ENCODE results near the gene ARMH4. TPM values are rescaled to one million over a fixed set of nuclear protein-coding genes. Genes with fewer than 3 reads are reported as not detected.

The ARMH4 gene
- total and polyA plus RNA-seq, 10 of the 15 experiments (the other 5 are each of a cell fraction or from before 2014, with no cell fraction given), result 0.50 to 0.97 (median 0.60) TPM; not detected in 7

GRCh38 chr14:58177125-58177524 is 25.1 kb upstream of the ARMH4 start:
- CTCF ChIA-PET, result no interaction called here
- Histone ChIP-seq H3K9ac (ENCODE audit: control insufficient read depth, insufficient read depth, low read length) (no peak overlapping the region), H3K27ac (ENCODE audit: control insufficient read depth, insufficient read depth) (no peak overlapping the region), H3K79me2 (ENCODE audit: control insufficient read depth, insufficient read depth, low read length) (no peaks in the 10 kb centered on the region), H3K4me3 (no peak overlapping the region), H3K27me3 (replicated peaks in 1 of 2; ENCODE audit: control insufficient read depth in 2 of 2, insufficient read depth in 2 of 2, low read length in 1 of 2) (no peaks in the 10 kb centered on the region), H3K4me2 (ENCODE audit: control insufficient read depth, insufficient read depth) (no peak overlapping the region), H2AFZ (ENCODE audit: control insufficient read depth, low read depth, low read length) (no peak overlapping the region), H4K20me1 (ENCODE audit: control insufficient read depth, insufficient read depth) (no peaks in the 10 kb centered on the region), H3K4me1 (ENCODE audit: control insufficient read depth, insufficient read depth, low read length) (no peaks in the 10 kb centered on the region), H3K9me3 (replicated peaks; ENCODE audit: control insufficient read depth, insufficient read depth, low read length) (no peaks in the 10 kb centered on the region), H3K36me3 (ENCODE audit: control insufficient read depth in 2 of 2, insufficient read depth in 2 of 2, low read length in 1 of 2) (no peaks in the 10 kb centered on the region)
- FAIRE-seq, result no peak
- DNase-seq (ENCODE audit: low read depth, low spot score), result no peak
- SMC1A ChIA-PET (ENCODE audit: uncharacterized antibody, unreplicated experiment), result no interaction called here
- BruUV-seq (replicated peaks), result no TSS peak
- intact Hi-C loops (cut with micrococcal nuclease; ENCODE audit: unreplicated experiment), result no loop called here
- no peak for ATAC-seq
- in situ Hi-C loops (cut with MboI), result no loop called here
- RAD21 ChIA-PET (ENCODE audit: unreplicated experiment), result no interaction called here
- WGBS (ENCODE audit: insufficient coverage, insufficient replicate concordance, low lambda C conversion rate, missing lambda C conversion rate), result 51% methylated on average over 5 of the region's 5 CpGs
- POLR2A ChIA-PET, result no interaction called here
- TF ChIP-seq, protein P1, sequence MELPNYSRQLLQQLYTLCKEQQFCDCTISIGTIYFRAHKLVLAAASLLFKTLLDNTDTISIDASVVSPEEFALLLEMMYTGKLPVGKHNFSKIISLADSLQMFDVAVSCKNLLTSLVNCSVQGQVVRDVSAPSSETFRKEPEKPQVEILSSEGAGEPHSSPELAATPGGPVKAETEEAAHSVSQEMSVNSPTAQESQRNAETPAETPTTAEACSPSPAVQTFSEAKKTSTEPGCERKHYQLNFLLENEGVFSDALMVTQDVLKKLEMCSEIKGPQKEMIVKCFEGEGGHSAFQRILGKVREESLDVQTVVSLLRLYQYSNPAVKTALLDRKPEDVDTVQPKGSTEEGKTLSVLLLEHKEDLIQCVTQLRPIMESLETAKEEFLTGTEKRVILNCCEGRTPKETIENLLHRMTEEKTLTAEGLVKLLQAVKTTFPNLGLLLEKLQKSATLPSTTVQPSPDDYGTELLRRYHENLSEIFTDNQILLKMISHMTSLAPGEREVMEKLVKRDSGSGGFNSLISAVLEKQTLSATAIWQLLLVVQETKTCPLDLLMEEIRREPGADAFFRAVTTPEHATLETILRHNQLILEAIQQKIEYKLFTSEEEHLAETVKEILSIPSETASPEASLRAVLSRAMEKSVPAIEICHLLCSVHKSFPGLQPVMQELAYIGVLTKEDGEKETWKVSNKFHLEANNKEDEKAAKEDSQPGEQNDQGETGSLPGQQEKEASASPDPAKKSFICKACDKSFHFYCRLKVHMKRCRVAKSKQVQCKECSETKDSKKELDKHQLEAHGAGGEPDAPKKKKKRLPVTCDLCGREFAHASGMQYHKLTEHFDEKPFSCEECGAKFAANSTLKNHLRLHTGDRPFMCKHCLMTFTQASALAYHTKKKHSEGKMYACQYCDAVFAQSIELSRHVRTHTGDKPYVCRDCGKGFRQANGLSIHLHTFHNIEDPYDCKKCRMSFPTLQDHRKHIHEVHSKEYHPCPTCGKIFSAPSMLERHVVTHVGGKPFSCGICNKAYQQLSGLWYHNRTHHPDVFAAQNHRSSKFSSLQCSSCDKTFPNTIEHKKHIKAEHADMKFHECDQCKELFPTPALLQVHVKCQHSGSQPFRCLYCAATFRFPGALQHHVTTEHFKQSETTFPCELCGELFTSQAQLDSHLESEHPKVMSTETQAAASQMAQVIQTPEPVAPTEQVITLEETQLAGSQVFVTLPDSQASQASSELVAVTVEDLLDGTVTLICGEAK (IDR thresholded peaks at IDR 0.05; ENCODE audit: borderline replicate concordance), result no peak
- TF ChIP-seq CEBPZ (IDR thresholded peaks at IDR 0.05; ENCODE audit: low read depth, low read length) (no peak), TCF7 (IDR thresholded peaks at IDR 0.05; ENCODE audit: borderline replicate concordance) (no peak), TARDBP (IDR thresholded peaks at IDR 0.05; ENCODE audit: borderline replicate concordance) (no peak), MXI1 (IDR thresholded peaks at IDR 0.05; ENCODE audit: low read depth, low read length) (no peak), CHD1 (IDR thresholded peaks at IDR 0.05; ENCODE audit: low read depth, low read length) (no peak), SUZ12 (IDR thresholded peaks at IDR 0.05; ENCODE audit: unreplicated experiment) (no peak), GATAD2B (conservative IDR thresholded peaks at IDR 0.05; ENCODE audit: low read depth) (no peak)
- TF ChIP-seq, protein P2, sequence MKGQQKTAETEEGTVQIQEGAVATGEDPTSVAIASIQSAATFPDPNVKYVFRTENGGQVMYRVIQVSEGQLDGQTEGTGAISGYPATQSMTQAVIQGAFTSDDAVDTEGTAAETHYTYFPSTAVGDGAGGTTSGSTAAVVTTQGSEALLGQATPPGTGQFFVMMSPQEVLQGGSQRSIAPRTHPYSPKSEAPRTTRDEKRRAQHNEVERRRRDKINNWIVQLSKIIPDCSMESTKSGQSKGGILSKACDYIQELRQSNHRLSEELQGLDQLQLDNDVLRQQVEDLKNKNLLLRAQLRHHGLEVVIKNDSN (IDR thresholded peaks at IDR 0.05; ENCODE audit: borderline replicate concordance, extremely low read length, insufficient read depth, low read depth, low read length), result no peak
- TF ChIP-seq, protein P3, sequence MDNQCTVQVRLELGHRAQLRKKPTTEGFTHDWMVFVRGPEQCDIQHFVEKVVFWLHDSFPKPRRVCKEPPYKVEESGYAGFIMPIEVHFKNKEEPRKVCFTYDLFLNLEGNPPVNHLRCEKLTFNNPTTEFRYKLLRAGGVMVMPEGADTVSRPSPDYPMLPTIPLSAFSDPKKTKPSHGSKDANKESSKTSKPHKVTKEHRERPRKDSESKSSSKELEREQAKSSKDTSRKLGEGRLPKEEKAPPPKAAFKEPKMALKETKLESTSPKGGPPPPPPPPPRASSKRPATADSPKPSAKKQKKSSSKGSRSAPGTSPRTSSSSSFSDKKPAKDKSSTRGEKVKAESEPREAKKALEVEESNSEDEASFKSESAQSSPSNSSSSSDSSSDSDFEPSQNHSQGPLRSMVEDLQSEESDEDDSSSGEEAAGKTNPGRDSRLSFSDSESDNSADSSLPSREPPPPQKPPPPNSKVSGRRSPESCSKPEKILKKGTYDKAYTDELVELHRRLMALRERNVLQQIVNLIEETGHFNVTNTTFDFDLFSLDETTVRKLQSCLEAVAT (IDR thresholded peaks at IDR 0.05), result no peak
- TF ChIP-seq, protein P4, sequence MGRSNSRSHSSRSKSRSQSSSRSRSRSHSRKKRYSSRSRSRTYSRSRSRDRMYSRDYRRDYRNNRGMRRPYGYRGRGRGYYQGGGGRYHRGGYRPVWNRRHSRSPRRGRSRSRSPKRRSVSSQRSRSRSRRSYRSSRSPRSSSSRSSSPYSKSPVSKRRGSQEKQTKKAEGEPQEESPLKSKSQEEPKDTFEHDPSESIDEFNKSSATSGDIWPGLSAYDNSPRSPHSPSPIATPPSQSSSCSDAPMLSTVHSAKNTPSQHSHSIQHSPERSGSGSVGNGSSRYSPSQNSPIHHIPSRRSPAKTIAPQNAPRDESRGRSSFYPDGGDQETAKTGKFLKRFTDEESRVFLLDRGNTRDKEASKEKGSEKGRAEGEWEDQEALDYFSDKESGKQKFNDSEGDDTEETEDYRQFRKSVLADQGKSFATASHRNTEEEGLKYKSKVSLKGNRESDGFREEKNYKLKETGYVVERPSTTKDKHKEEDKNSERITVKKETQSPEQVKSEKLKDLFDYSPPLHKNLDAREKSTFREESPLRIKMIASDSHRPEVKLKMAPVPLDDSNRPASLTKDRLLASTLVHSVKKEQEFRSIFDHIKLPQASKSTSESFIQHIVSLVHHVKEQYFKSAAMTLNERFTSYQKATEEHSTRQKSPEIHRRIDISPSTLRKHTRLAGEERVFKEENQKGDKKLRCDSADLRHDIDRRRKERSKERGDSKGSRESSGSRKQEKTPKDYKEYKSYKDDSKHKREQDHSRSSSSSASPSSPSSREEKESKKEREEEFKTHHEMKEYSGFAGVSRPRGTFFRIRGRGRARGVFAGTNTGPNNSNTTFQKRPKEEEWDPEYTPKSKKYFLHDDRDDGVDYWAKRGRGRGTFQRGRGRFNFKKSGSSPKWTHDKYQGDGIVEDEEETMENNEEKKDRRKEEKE (IDR thresholded peaks at IDR 0.05), result no peak
